Measurements from ENCODE around the gene TRIOBP. TPM values are rescaled to one million over a fixed set of nuclear protein-coding genes. Genes with fewer than 3 reads are reported as not detected.

The TRIOBP gene
- total and polyA plus RNA-seq, 2 of the 13 experiments (the other 11 are each of a cell fraction or from before 2014, with no cell fraction given): 6.1 to 15.4 TPM

DNA sequence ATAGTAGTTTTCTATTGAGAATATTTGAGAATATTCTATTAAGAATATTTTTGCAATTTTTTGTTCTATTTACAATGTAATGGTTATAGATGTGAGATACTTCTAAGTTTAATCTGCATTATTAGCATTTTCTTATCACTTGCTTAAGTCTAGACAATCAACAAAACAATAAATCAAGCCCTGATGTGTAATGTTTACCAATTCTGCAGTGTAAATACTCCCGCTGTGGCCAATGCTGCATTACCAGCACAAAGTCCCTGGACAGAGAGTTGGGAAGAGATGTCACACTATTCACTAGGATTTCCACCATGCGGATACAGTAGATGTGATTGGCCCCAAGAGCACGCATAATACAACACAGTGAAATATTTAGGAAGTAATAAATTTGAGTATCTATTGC lies 63.3 kb downstream of the TRIOBP start (continued):
- TF ChIP-seq ZNF331 (CRISPR knock-in tag; IDR thresholded peaks at IDR 0.05) (0 out of 2 replicates have a peak, but pooled peaks have one; percentile 38), SIX1 (CRISPR knock-in tag; IDR thresholded peaks at IDR 0.05; ENCODE audit: borderline replicate concordance) (no peak), THAP11 (CRISPR knock-in tag; IDR thresholded peaks at IDR 0.05) (peak; percentile 44; the same call in 1 of the 2 replicates), ZNF556 (CRISPR knock-in tag; IDR thresholded peaks at IDR 0.05; ENCODE audit: borderline replicate concordance) (no peak), SP5 (CRISPR knock-in tag; IDR thresholded peaks at IDR 0.05; ENCODE audit: borderline replicate concordance, low read depth) (0 out of 2 replicates have a peak, but pooled peaks have one; percentile 12), CEBPB (IDR thresholded peaks at IDR 0.05; ENCODE audit: borderline replicate concordance, low read depth, low read length) (peak; percentile 53; the same call in 1 of the 2 replicates), ZNF260 (CRISPR knock-in tag; IDR thresholded peaks at IDR 0.05; ENCODE audit: borderline replicate concordance, low read depth) (no peak), ONECUT2 (CRISPR knock-in tag; IDR thresholded peaks at IDR 0.05) (no peak), ATF7-NPFF (CRISPR knock-in tag; IDR thresholded peaks at IDR 0.05; ENCODE audit: low read depth) (no peak), EED (CRISPR knock-in tag; IDR thresholded peaks at IDR 0.05) (no peak), ZNF343 (CRISPR knock-in tag; IDR thresholded peaks at IDR 0.05) (no peak), ZNF335 (CRISPR knock-in tag; IDR thresholded peaks at IDR 0.05) (no peak), NFYB (CRISPR knock-in tag; IDR thresholded peaks at IDR 0.05) (no peak), RXRB (CRISPR knock-in tag; IDR thresholded peaks at IDR 0.05; ENCODE audit: borderline replicate concordance) (peak; percentile 76), HNF4G (IDR thresholded peaks at IDR 0.05; ENCODE audit: borderline replicate concordance, low read depth, low read length) (peak; percentile 45; the same call in 1 of the 2 replicates), HNF4G (CRISPR knock-in tag; IDR thresholded peaks at IDR 0.05; ENCODE audit: borderline replicate concordance, low read depth) (no peak), ELF1 (CRISPR knock-in tag; IDR thresholded peaks at IDR 0.05) (no peak), FOXA3 (CRISPR knock-in tag; IDR thresholded peaks at IDR 0.05) (peak; percentile 94), RXRA (CRISPR knock-in tag; IDR thresholded peaks at IDR 0.05) (no peak), ZNF569 (CRISPR knock-in tag; IDR thresholded peaks at IDR 0.05; ENCODE audit: borderline replicate concordance) (no peak), ZNF101 (CRISPR knock-in tag; IDR thresholded peaks at IDR 0.05; ENCODE audit: borderline replicate concordance, low read depth) (no peak), ZFY (CRISPR knock-in tag; IDR thresholded peaks at IDR 0.05) (no peak), ZNF607 (CRISPR knock-in tag; IDR thresholded peaks at IDR 0.05; ENCODE audit: borderline replicate concordance) (no peak), ZNF83 (CRISPR knock-in tag; IDR thresholded peaks at IDR 0.05; ENCODE audit: borderline replicate concordance) (no peak)
- TF ChIP-seq, protein P1, sequence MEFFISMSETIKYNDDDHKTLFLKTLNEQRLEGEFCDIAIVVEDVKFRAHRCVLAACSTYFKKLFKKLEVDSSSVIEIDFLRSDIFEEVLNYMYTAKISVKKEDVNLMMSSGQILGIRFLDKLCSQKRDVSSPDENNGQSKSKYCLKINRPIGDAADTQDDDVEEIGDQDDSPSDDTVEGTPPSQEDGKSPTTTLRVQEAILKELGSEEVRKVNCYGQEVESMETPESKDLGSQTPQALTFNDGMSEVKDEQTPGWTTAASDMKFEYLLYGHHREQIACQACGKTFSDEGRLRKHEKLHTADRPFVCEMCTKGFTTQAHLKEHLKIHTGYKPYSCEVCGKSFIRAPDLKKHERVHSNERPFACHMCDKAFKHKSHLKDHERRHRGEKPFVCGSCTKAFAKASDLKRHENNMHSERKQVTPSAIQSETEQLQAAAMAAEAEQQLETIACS (CRISPR knock-in tag; IDR thresholded peaks at IDR 0.05): no peak
- TF ChIP-seq, protein P2, sequence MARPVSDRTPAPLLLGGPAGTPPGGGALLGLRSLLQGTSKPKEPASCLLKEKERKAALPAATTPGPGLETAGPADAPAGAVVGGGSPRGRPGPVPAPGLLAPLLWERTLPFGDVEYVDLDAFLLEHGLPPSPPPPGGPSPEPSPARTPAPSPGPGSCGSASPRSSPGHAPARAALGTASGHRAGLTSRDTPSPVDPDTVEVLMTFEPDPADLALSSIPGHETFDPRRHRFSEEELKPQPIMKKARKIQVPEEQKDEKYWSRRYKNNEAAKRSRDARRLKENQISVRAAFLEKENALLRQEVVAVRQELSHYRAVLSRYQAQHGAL (CRISPR knock-in tag; IDR thresholded peaks at IDR 0.05; ENCODE audit: not compliant biosample characterization): no peak
- TF ChIP-seq, protein P3, sequence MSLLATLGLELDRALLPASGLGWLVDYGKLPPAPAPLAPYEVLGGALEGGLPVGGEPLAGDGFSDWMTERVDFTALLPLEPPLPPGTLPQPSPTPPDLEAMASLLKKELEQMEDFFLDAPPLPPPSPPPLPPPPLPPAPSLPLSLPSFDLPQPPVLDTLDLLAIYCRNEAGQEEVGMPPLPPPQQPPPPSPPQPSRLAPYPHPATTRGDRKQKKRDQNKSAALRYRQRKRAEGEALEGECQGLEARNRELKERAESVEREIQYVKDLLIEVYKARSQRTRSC (CRISPR knock-in tag; IDR thresholded peaks at IDR 0.05; ENCODE audit: low read depth): no peak
- TF ChIP-seq, protein P4, sequence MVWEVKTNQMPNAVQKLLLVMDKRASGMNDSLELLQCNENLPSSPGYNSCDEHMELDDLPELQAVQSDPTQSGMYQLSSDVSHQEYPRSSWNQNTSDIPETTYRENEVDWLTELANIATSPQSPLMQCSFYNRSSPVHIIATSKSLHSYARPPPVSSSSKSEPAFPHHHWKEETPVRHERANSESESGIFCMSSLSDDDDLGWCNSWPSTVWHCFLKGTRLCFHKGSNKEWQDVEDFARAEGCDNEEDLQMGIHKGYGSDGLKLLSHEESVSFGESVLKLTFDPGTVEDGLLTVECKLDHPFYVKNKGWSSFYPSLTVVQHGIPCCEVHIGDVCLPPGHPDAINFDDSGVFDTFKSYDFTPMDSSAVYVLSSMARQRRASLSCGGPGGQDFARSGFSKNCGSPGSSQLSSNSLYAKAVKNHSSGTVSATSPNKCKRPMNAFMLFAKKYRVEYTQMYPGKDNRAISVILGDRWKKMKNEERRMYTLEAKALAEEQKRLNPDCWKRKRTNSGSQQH (CRISPR knock-in tag; IDR thresholded peaks at IDR 0.05; ENCODE audit: low read depth): no peak
